GM12864 (cell line): ENCODE data around the gene KRTAP23-1.

Experiments used
- DNase-seq: peaks from one replicate; pipeline ENCODE4 v3.0.0-alpha.2; 2011; ENCODE audit warnings: low read depth
- H3K4me3 ChIP-seq: 2 replicates; pipeline ENCODE4 v1.5.1; 2011; ENCODE audit warnings: mild to moderate bottlenecking, low read depth, low read length, control low read depth
- CTCF ChIP-seq: IDR thresholded peaks from 2 replicates; pipeline ENCODE4 v1.5.1; 2011; ENCODE audit warnings: low read depth, mild to moderate bottlenecking, moderate library complexity, low read length, control low read depth, inconsistent platforms; ENCODE audit errors: missing control alignments

The KRTAP23-1 gene

DNA sequence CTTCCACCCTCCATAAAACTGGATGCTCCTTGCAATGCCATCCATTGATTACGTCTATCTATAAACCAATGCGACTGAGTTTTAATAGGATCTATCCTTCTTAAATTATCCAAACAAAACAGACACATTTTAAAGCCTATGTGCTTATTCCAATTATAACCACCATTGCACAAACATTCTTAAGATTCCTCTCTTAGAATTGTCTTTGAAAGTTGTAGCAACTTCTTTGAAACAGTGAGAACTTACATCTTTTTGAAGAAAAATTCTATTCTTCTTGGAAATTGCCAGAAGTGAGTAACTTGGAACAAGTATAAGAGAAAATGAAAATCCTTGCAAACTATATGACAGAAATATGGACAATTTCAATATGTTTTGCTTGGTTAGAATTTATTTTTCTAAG is 28.2 kb downstream of the KRTAP23-1 start, which contains the start of gene KRTAP26-1:
KRTAP26-1 (minus strand) TSS at position 101 of the 400 bp plus-strand sequence. CDS start 280 bp downstream, outside the sequence.
- DNase-seq: no peak
- no peak for TF ChIP-seq CTCF
- H3K4me3 ChIP-seq: no peak within 1 kb of the TSS

- no peak overlapping the region for H3K4me3 ChIP-seq
- no peak for DNase-seq
- no peak for TF ChIP-seq CTCF
Observed at GRCh38 chr21:30315701-30316100, 32.7 kb downstream of the KRTAP23-1 start.

DNA sequence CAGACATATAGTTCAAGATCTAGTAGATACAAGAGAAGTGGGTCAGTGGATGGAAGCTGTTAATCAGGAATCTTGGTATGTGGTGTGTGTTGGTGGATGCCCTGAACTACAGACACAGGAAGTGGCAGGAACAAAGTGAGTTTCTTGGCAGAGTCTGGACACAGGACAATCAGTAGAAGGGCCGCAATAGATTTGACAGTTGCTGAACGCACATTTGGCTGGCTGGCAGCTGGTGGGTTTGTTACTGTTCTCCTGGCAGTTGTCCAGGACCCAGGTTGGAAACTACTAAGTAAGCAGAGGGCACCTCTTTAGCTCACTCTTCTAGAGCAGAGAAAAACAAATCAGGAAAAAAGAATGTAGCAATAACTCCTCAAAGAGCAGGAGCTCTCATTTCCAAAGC is 41.5 kb downstream of the KRTAP23-1 start:
- H3K4me3 ChIP-seq: no peak overlapping the region
- no peak for DNase-seq
- no peak for TF ChIP-seq CTCF

DNA sequence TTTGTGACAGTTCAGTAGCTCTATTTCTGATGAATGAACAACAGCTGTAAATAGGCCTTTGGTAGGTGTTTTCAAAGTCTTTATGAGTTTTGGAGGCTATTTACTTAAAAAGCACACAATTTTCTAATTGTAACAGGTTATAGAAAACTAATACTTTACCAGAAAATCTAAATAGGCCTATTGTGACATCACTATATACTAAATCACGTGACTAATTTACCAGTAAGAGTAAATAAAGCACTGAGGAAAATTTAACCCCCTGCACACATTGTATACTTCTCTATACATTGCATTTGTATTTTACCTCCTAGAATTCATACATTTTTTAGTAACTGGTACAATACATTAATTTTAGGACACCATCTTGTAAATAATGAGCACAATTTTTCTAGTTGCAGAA is 43.3 kb downstream of the KRTAP23-1 start:
- no peak for TF ChIP-seq CTCF
- H3K4me3 ChIP-seq: no peak overlapping the region
- no peak for DNase-seq
